ENCODE data around the gene EVI5. TPM values are rescaled to one million over a fixed set of nuclear protein-coding genes. Genes with fewer than 3 reads are reported as not detected.

The EVI5 gene
- total RNA-seq, 1 donor from 2014 or later = 29.7 TPM

- no peaks in the 10 kb centered on the region for H3K9me3 ChIP-seq
Measured at GRCh38 chr1:92504291-92505014, 280.5 kb downstream of the EVI5 start.

GRCh38 chr1:92503926-92504285, 281.0 kb downstream of the EVI5 start:
- intact Hi-C loops (cut with DNase I) = no loop called here
- DNase-seq (ENCODE audit: extremely low spot score in 2 of 2) = no peak
- H3K27me3 ChIP-seq = no peaks in the 10 kb centered on the region
- H3K27ac ChIP-seq = no peak overlapping the region
- H3K4me3 ChIP-seq = no peak overlapping the region
- H3K9me3 ChIP-seq = no peaks in the 10 kb centered on the region
- TF ChIP-seq POLR2A (IDR thresholded peaks at IDR 0.05) (no peak), POLR2AphosphoS5 (IDR thresholded peaks at IDR 0.05; ENCODE audit: insufficient read depth in 1 of 2, low read depth in 1 of 2) (no peak)
- TF ChIP-seq, protein P1, sequence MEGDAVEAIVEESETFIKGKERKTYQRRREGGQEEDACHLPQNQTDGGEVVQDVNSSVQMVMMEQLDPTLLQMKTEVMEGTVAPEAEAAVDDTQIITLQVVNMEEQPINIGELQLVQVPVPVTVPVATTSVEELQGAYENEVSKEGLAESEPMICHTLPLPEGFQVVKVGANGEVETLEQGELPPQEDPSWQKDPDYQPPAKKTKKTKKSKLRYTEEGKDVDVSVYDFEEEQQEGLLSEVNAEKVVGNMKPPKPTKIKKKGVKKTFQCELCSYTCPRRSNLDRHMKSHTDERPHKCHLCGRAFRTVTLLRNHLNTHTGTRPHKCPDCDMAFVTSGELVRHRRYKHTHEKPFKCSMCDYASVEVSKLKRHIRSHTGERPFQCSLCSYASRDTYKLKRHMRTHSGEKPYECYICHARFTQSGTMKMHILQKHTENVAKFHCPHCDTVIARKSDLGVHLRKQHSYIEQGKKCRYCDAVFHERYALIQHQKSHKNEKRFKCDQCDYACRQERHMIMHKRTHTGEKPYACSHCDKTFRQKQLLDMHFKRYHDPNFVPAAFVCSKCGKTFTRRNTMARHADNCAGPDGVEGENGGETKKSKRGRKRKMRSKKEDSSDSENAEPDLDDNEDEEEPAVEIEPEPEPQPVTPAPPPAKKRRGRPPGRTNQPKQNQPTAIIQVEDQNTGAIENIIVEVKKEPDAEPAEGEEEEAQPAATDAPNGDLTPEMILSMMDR (IDR thresholded peaks at IDR 0.05) = no peak
- H3K4me1 ChIP-seq = no peaks in the 10 kb centered on the region
- no peaks in the 10 kb centered on the region for H3K36me3 ChIP-seq

More at GRCh38 chr1:92504291-92505014, 280.5 kb downstream of the EVI5 start:
- Histone ChIP-seq H3K36me3 (no peaks in the 10 kb centered on the region), H3K27me3 (no peaks in the 10 kb centered on the region), H3K4me3 (no peak overlapping the region), H3K4me1 (no peaks in the 10 kb centered on the region), H3K27ac (no peak overlapping the region)
- no peak for DNase-seq (ENCODE audit: extremely low spot score in 2 of 2)
- intact Hi-C loops (cut with DNase I) = no loop called here
- TF ChIP-seq POLR2AphosphoS5 (IDR thresholded peaks at IDR 0.05; ENCODE audit: insufficient read depth in 1 of 2, low read depth in 1 of 2) = no peak
- TF ChIP-seq, protein P1 (IDR thresholded peaks at IDR 0.05) = no peak
- no peak for TF ChIP-seq POLR2A (IDR thresholded peaks at IDR 0.05)

DNA sequence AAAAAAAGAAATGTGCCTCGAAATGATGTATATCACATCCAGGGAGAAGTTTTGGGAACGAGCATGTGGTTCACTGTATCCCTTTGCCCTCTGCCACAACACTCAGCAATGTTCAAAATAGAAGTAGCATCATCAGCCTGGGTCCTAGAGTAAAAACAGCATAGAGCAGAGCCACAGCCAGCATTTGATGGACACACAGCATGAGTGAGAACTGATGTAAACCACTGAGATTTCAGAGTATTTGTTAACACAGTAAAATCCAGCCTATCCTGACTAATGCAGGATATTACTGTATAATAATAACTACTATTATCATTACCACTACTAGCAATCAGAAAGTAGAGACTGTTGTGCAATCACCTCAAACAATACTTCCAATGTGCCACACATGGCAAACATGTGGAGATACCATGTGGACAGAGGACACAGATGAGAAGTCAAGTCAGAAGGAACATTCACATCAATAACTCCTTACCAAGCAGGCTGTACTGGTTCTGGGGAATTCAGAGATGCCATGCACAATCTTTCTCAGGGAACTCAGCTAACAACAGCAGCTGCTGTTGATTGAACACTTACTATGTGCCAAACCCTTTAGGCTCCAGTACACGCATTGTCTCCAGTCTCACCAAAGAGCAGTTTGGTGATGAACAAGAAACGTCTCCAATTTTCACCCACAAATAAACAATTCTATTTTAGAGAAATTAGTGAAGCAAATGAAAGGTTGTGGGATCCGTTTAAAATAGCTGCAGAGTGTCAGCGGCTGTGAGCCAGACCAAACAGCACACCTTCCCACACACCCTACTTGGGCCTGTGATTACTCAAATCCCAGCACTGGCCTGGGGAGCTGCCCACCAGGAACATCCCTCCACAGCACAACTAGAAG, 281.6 kb downstream of the EVI5 start:
- Histone ChIP-seq H3K4me1 (no peaks in the 10 kb centered on the region), H3K9me3 (no peaks in the 10 kb centered on the region), H3K27me3 (no peaks in the 10 kb centered on the region), H3K36me3 (no peaks in the 10 kb centered on the region), H3K27ac (no peak overlapping the region), H3K4me3 (no peak overlapping the region)
- TF ChIP-seq, protein P1 (IDR thresholded peaks at IDR 0.05) = no peak
- TF ChIP-seq POLR2A (IDR thresholded peaks at IDR 0.05) (no peak), POLR2AphosphoS5 (IDR thresholded peaks at IDR 0.05; ENCODE audit: insufficient read depth in 1 of 2, low read depth in 1 of 2) (no peak)
- intact Hi-C loops (cut with DNase I) = no loop called here
- DNase-seq (ENCODE audit: extremely low spot score in 2 of 2) = no peak

DNA sequence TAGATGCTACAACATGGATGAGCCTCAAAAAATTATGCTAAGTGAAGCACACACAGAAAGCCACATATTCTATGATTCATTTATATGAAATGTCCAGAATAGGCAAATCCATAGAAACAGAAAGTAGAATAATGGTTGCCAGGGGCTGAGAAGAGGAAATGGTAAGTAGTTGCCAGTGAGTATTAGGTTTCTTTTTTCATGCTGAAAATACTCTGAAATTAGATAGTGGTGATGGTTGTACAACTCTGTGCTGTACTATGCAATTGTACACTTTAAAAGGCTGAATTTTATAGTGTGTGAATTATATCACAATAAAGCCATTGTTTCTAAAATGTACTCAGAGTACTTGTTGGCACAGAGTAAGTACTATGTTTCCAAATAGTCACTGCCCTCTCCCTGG, 282.7 kb downstream of the EVI5 start:
- intact Hi-C loops (cut with DNase I) = no loop called here
- H3K27me3 ChIP-seq = no peaks in the 10 kb centered on the region
- no peak overlapping the region for H3K27ac ChIP-seq
- TF ChIP-seq POLR2AphosphoS5 (IDR thresholded peaks at IDR 0.05; ENCODE audit: insufficient read depth in 1 of 2, low read depth in 1 of 2) = no peak
- no peak for TF ChIP-seq POLR2A (IDR thresholded peaks at IDR 0.05)
- TF ChIP-seq, protein P1 (IDR thresholded peaks at IDR 0.05) = no peak
- no peak overlapping the region for H3K4me3 ChIP-seq
- no peaks in the 10 kb centered on the region for H3K9me3 ChIP-seq
- DNase-seq (ENCODE audit: extremely low spot score in 2 of 2) = no peak
- H3K36me3 ChIP-seq = no peaks in the 10 kb centered on the region
- H3K4me1 ChIP-seq = no peaks in the 10 kb centered on the region
